Fibroblast of lung (primary cell): ENCODE data around the gene MPV17L2.

Source experiments
- CTCF ChIP-seq, 2 donors: IDR thresholded peaks in 1 of 2; conservative IDR thresholded peaks in 1 of 2; 1 replicate in 1 of 2; 2 replicates in 1 of 2; pipeline ENCODE4 v1.5.1; 2011 to 2012; ENCODE audit warnings: low read length in 2 of 2, control low read depth in 1 of 2, inconsistent platforms in 1 of 2, low read depth in 1 of 2, mild to moderate bottlenecking in 1 of 2
- EZH2 ChIP-seq: IDR thresholded peaks from 2 replicates; pipeline ENCODE4 v1.5.1; 2012; ENCODE audit warnings: low read length, control low read depth, mild to moderate bottlenecking; ENCODE audit errors: missing control alignments

GRCh38 chr19:18194554-18195238 lies 1.7 kb downstream of the MPV17L2 start:
- no peak for TF ChIP-seq CTCF (conservative IDR thresholded peaks at IDR 0.05 in 1 of 2, IDR thresholded peaks at IDR 0.05 in 1 of 2; ENCODE audit: low read depth in 1 of 2, low read length in 2 of 2)
- TF ChIP-seq EZH2, result no peak
